H9 (cell line): ENCODE measurements around the gene YEATS4. TPM values are rescaled to one million over a fixed set of nuclear protein-coding genes. Genes with fewer than 3 reads are reported as not detected.

Experiments
- DNase-seq: peaks from one replicate; pipeline ENCODE4 v3.0.0-alpha.2; 2017
- H2AFZ ChIP-seq: one replicate; pipeline ENCODE4 v1.6.1; 2013; ENCODE audit warnings: mild to moderate bottlenecking, low read length, control low read depth, moderate library complexity
- H2AK5ac ChIP-seq: 2 replicates; pipeline ENCODE4 v1.6.1; 2013; ENCODE audit warnings: low read length, control low read depth, mixed read lengths; ENCODE audit not compliant: insufficient read length
- H2BK120ac ChIP-seq: one replicate; pipeline ENCODE4 v1.6.1; 2013; ENCODE audit warnings: low read depth, mild to moderate bottlenecking, low read length, control low read depth, inconsistent platforms; ENCODE audit not compliant: poor library complexity, severe bottlenecking
- H2BK12ac ChIP-seq: 2 replicates; pipeline ENCODE4 v1.6.1; 2013; ENCODE audit warnings: low read length, control low read depth, mixed read lengths, low read depth; ENCODE audit not compliant: insufficient read length
- H2BK15ac ChIP-seq: 2 replicates; pipeline ENCODE4 v1.6.1; 2013; ENCODE audit warnings: low read depth, low read length, control low read depth
- H2BK20ac ChIP-seq: one replicate; pipeline ENCODE4 v1.6.1; 2013; ENCODE audit warnings: low read depth, mild to moderate bottlenecking, low read length, control low read depth, inconsistent platforms; ENCODE audit not compliant: poor library complexity, severe bottlenecking
- H2BK5ac ChIP-seq: 2 replicates; pipeline ENCODE4 v1.6.1; 2013; ENCODE audit warnings: low read length, control low read depth, mixed read lengths; ENCODE audit not compliant: insufficient read length
- H3K14ac ChIP-seq: 2 replicates; pipeline ENCODE4 v1.6.1; 2013; ENCODE audit warnings: low read length, control low read depth; ENCODE audit not compliant: insufficient read depth
- H3K18ac ChIP-seq: 2 replicates; pipeline ENCODE4 v1.6.1; 2013; ENCODE audit warnings: low read depth, mild to moderate bottlenecking, mixed read lengths, low read length, control low read depth; ENCODE audit not compliant: insufficient read length
- H3K23ac ChIP-seq: 2 replicates; pipeline ENCODE4 v1.6.1; 2013; ENCODE audit warnings: low read length, control low read depth, mixed read lengths, low read depth; ENCODE audit not compliant: insufficient read length
- H3K23me2 ChIP-seq: 2 replicates; pipeline ENCODE4 v1.6.1; 2013; ENCODE audit warnings: low read depth, mild to moderate bottlenecking, mixed read lengths, low read length, control low read depth; ENCODE audit not compliant: insufficient read length, poor library complexity, severe bottlenecking
- H3K27ac ChIP-seq: 2 replicates; pipeline ENCODE4 v1.5.1; 2013; ENCODE audit warnings: low read length, control low read depth, mixed read lengths, low read depth; ENCODE audit not compliant: insufficient read length
- H3K27me3 ChIP-seq: 2 replicates; pipeline ENCODE4 v1.6.1; 2013; ENCODE audit warnings: low read length, control low read depth, inconsistent platforms; ENCODE audit not compliant: insufficient read depth
- H3K4ac ChIP-seq: 2 replicates; pipeline ENCODE4 v1.6.1; 2013; ENCODE audit warnings: low read depth, mild to moderate bottlenecking, control low read depth, inconsistent platforms, low read length, moderate library complexity
- H3K4me1 ChIP-seq: 2 replicates; pipeline ENCODE4 v1.6.1; 2013; ENCODE audit warnings: low read length, control low read depth, inconsistent platforms; ENCODE audit not compliant: insufficient read depth
- H3K4me2 ChIP-seq: 2 replicates; pipeline ENCODE4 v1.6.1; 2013; ENCODE audit warnings: low read length, control low read depth, mixed read lengths; ENCODE audit not compliant: insufficient read length, insufficient read depth
- H3K56ac ChIP-seq: 2 replicates; pipeline ENCODE4 v1.6.1; 2013; ENCODE audit warnings: low read depth, mild to moderate bottlenecking, mixed read lengths, low read length, control low read depth; ENCODE audit not compliant: insufficient read length
- H3K79me1 ChIP-seq: 2 replicates; pipeline ENCODE4 v1.6.1; 2013; ENCODE audit warnings: low read depth, mild to moderate bottlenecking, moderate library complexity, low read length, control low read depth, inconsistent platforms; ENCODE audit not compliant: insufficient read depth, poor library complexity, severe bottlenecking
- H3K79me2 ChIP-seq: 2 replicates; pipeline ENCODE4 v1.6.1; 2013; ENCODE audit warnings: low read length, control low read depth, inconsistent platforms; ENCODE audit not compliant: insufficient read depth
- H3K9ac ChIP-seq: 2 replicates; pipeline ENCODE4 v1.6.1; 2013; ENCODE audit warnings: low read length, control low read depth, mixed read lengths; ENCODE audit not compliant: insufficient read length; ENCODE audit errors: extremely low read depth
- H3K9me3 ChIP-seq: one replicate; pipeline ENCODE4 v1.6.1; 2013; ENCODE audit warnings: low read depth, low read length, inconsistent platforms; ENCODE audit not compliant: control insufficient read depth
- H3T11ph ChIP-seq: one replicate; pipeline ENCODE4 v1.6.1; 2013; ENCODE audit warnings: mild to moderate bottlenecking, low read length, control low read depth, inconsistent platforms
- H4K20me1 ChIP-seq: one replicate; pipeline ENCODE4 v1.6.1; 2013; ENCODE audit not compliant: control insufficient read depth, insufficient read length, insufficient read depth
- H4K5ac ChIP-seq: 2 replicates; pipeline ENCODE4 v1.6.1; 2013; ENCODE audit warnings: low read depth, mild to moderate bottlenecking, mixed read lengths, low read length, control low read depth; ENCODE audit not compliant: insufficient read length
- H4K8ac ChIP-seq: replicated peaks from 2 replicates; pipeline ENCODE4 v1.6.1; 2013; ENCODE audit warnings: low read length, control low read depth, mixed read lengths, low read depth; ENCODE audit not compliant: insufficient read length
- H4K91ac ChIP-seq: 2 replicates; pipeline ENCODE4 v1.6.1; 2013; ENCODE audit warnings: low read depth, mild to moderate bottlenecking, moderate library complexity, mixed read lengths, low read length, control low read depth; ENCODE audit not compliant: insufficient read length
- H3K27ac Mint-ChIP-seq, 3 experiments: 2 replicates in 2 of 3; 3 replicates in 1 of 3; pipeline ENCODE4 v1.8.0; 2020 to 2021; ENCODE audit warnings: mixed read lengths in 3 of 3, mild to moderate bottlenecking in 1 of 3, moderate library complexity in 1 of 3
- H3K27me3 Mint-ChIP-seq: 2 replicates; pipeline ENCODE4 v1.8.0; 2021; ENCODE audit warnings: low read depth, mild to moderate bottlenecking, moderate library complexity, mixed read lengths
- H3K36me3 Mint-ChIP-seq, 3 experiments: 2 replicates in 2 of 3; 3 replicates in 1 of 3; pipeline ENCODE4 v1.8.0; 2020 to 2021; ENCODE audit warnings: low read depth in 3 of 3, mixed read lengths in 3 of 3; ENCODE audit not compliant: insufficient read depth in 1 of 3
- H3K4me1 Mint-ChIP-seq, 2 experiments: 2 replicates each; pipeline ENCODE4 v1.8.0; 2020; ENCODE audit warnings: mixed read lengths in 2 of 2
- H3K4me3 Mint-ChIP-seq, 2 experiments: 2 replicates in 1 of 2; 3 replicates in 1 of 2; pipeline ENCODE4 v1.8.0; 2020 to 2021; ENCODE audit warnings: mild to moderate bottlenecking in 2 of 2, mixed read lengths in 2 of 2, moderate library complexity in 1 of 2
- H3K9me3 Mint-ChIP-seq, 2 experiments: 2 replicates in 1 of 2; 3 replicates in 1 of 2; pipeline ENCODE4 v1.8.0; 2020; ENCODE audit warnings: mild to moderate bottlenecking in 2 of 2, mixed read lengths in 2 of 2, moderate library complexity in 1 of 2
- CTCF ChIP-seq: fragments of 200-600 bp; sonication (generic); conservative IDR thresholded peaks from 3 replicates; pipeline ENCODE4 v1.8.0; 2021; ENCODE audit warnings: antibody characterized with exemption, mild to moderate bottlenecking
- WGBS: extraction: QIAGEN DNeasy Blood & Tissue Kit; methylation state at CpG from one replicate; pipeline ENCODE4 v1.1.7; 2013; ENCODE audit warnings: missing lambda C conversion rate, low lambda C conversion rate, mixed read lengths; ENCODE audit not compliant: insufficient read length; ENCODE audit errors: extremely low coverage; 5-methylcytosine and 5-hydroxymethylcytosine counted together
- total RNA-seq: library from RNA; stranded (reverse); gene quantifications from 2 replicates; pipeline ENCODE4 v1.2.1, GENCODE V29; 2021

The YEATS4 gene
- total RNA-seq, 1 experiment from 2014 or later = 35.6 TPM

DNA sequence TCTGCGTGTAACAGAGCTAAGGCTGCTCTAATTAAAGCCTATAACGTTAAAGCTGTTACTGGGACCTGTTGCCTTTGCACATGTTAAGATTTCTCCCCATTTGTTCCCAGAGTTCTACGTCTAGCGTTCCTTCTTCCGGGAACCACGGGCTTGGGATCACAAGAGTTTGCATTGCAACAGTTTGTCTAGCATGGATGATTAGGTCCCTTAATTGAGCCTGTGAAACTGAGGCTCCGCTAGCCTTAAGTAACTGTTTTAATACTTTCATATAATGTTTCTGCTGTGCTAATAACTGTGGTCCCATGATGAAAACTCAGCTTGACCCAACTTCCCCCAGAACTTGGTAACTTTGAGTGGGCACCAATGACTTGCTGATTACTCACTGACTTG lies 28.0 kb upstream of the YEATS4 start:
- Histone ChIP-seq H3K79me1 (no peaks in the 10 kb centered on the region), H3K9ac (no peak overlapping the region), H3K4ac (no peak overlapping the region), H4K5ac (no peak overlapping the region), H2BK15ac (no peak overlapping the region), H3K14ac (peak overlapping the region; percentile 6; the same call in 1 of the 2 replicates), H3K27ac (peak overlapping the region; percentile 65), H2BK5ac (no peak overlapping the region), H2BK12ac (no peak overlapping the region), H3K4me2 (peak overlapping the region; percentile 61), H3K4me1 (peaks cover 12% of the 10 kb centered on the region; the same call in 1 of the 2 replicates), H3K56ac (no peak overlapping the region), H3K9me3 (no peaks in the 10 kb centered on the region), H3K23ac (no peak overlapping the region), H2BK120ac (no peak overlapping the region), H2BK20ac (no peak overlapping the region), H2AFZ (peak overlapping the region; percentile 69), H2AK5ac (no peak overlapping the region), H4K8ac (no peak overlapping the region), H4K91ac (no peak overlapping the region), H3K18ac (peak overlapping the region; percentile 53), H3K23me2 (peaks cover 4% of the 10 kb centered on the region), H3T11ph (no peak overlapping the region), H3K79me2 (no peaks in the 10 kb centered on the region), H3K27me3 (no peaks in the 10 kb centered on the region), H4K20me1 (no peaks in the 10 kb centered on the region)
- H3K4me3 Mint-ChIP-seq = peak overlapping the region; percentile 62 to 78
- no peaks in the 10 kb centered on the region for H3K36me3 Mint-ChIP-seq
- no peaks in the 10 kb centered on the region for H3K27me3 Mint-ChIP-seq
- H3K27ac Mint-ChIP-seq = peak overlapping the region; percentile 88 to 97 (median 94); a peak in 6 of 7 replicates
- peaks cover 51 to 54% of the 10 kb centered on the region in 2 experiments for H3K4me1 Mint-ChIP-seq
- DNase-seq = no peak
- no peak for TF ChIP-seq CTCF
- no CpG with 5 or more reads among the region's 7 CpGs for WGBS
- H3K9me3 Mint-ChIP-seq = no peaks in the 10 kb centered on the region
